Esophagus mucosa (tissue), 1 donor: Measurements from ENCODE around the gene FAM217A. TPM values are rescaled to one million over a fixed set of nuclear protein-coding genes. Genes with fewer than 3 reads are reported as not detected.
A peak's percentile ranks its signal among the peaks of the same experiment; 100 is the strongest.

Experiments used
- ATAC-seq: fragments of 200-7000 bp; cut with Tn5 transposase; one replicate; pipeline ENCODE4 v1.9.1; 2020
- total RNA-seq: library from RNA; stranded (reverse); gene quantifications from one replicate; pipeline ENCODE4 v1.2.4, GENCODE V29; 2023
- donor health status: DM: yes; HTN: yes; CAD: no.

FAM217A gene
- total RNA-seq, 1 donor from 2014 or later = not detected

DNA sequence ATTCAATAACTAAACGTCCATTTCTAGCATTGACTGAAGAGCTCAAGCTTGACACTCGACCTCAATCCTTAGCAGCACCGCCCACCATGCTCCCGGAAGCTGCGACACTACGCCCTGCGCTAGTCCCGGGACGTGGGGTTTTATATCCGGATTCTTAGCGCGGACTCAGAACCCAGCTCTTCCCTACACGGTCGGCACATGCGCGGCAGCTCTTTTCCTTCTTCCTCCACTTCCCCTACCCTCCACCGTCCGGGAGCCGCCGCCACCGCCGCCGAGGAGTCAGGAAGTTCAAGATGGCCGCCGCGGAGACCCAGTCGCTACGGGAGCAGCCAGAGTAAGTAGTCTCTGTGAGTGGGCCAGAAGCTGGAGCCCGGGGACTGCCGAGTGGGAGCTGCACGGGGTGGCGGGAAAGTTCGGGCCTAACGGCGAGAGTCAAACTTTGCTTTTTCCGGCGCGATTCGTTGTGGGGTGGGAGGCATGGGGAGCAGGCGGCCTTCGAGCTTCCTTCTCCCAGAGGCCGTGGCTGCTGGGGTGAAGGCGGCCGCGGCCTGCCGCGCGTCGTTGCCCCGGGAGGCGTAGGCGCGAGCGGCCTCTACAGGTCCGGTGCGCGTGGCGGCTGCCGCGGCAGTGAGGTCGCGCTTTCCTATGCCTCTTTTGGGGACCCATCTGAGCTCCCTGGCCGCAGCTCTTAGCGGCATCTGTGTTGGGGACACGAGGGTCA is 57.6 kb downstream of the FAM217A start:
- peak; percentile 87 for ATAC-seq

DNA sequence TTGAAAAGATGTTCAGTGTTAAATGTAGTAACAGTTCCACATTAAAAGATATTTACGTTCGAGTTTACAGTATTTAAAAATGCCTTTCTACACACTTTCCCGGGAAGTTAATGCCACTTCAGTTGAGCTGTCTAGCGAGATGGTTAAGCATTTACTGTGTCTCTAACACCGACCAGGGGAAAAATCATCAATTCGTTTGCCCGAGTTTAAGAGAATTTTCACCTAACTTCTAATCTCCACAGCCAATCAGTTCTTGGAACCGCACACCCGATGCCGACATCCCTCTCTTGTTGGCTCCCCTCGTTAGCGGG is 58.2 kb downstream of the FAM217A start:
- no peak for ATAC-seq

DNA sequence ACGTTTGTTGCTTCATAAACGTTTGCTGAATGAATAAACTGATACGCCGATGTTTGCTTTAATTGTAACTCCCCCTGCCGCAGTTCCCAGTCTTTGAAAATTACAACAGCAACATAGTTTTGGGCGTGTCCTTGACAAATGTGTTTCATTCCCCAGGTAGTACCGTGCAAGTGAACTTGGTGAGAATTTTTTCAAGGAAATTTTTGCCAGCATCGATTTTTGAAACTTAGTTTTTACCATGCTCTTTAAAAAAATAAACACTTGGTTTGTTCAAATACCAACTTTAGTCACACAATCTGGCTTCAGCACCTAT is 60.1 kb downstream of the FAM217A start:
- no peak for ATAC-seq

Other genes with a start within 250 kb of the FAM217A start
- gene FAM50B, start 229.8 kb downstream of the FAM217A start, total RNA-seq = 6.0 TPM
- gene ECI2, start 56.4 kb upstream of the FAM217A start, total RNA-seq = 19.8 TPM